ENCODE measurements around the gene OR2F2.

The OR2F2 gene

GRCh38 chr7:143909863-143910262, 25.2 kb upstream of the OR2F2 start:
- POLR2A ChIA-PET, result interaction anchor here (3.4 kb wide), 1 partner anchor 8 kb away, joined by 21 read pairs; the partner anchor contains the start of gene TCAF1
- TF ChIP-seq LEF1 (IDR thresholded peaks at IDR 0.05; ENCODE audit: borderline replicate concordance) (no peak), ELF4 (IDR thresholded peaks at IDR 0.05) (no peak), TARDBP (IDR thresholded peaks at IDR 0.05) (no peak), HDGF (IDR thresholded peaks at IDR 0.05; ENCODE audit: borderline replicate concordance) (no peak), FOXK2 (IDR thresholded peaks at IDR 0.05) (no peak), PKNOX1 (IDR thresholded peaks at IDR 0.05) (no peak), ARNT (IDR thresholded peaks at IDR 0.05) (no peak), CTBP1 (IDR thresholded peaks at IDR 0.05; ENCODE audit: borderline replicate concordance) (no peak), FOXA1 (IDR thresholded peaks at IDR 0.05) (no peak), L3MBTL2 (conservative IDR thresholded peaks at IDR 0.05) (no peak), ZNF384 (IDR thresholded peaks at IDR 0.05) (no peak), FOXM1 (IDR thresholded peaks at IDR 0.05; ENCODE audit: borderline replicate concordance) (no peak), SP1 (IDR thresholded peaks at IDR 0.05) (no peak), NFRKB (IDR thresholded peaks at IDR 0.05) (no peak), BHLHE40 (IDR thresholded peaks at IDR 0.05; ENCODE audit: borderline replicate concordance) (no peak), SUZ12 (IDR thresholded peaks at IDR 0.05) (no peak)
- no peak for DNase-seq (ENCODE audit: extremely low spot score)
- CTCF ChIA-PET, result no interaction called here

DNA sequence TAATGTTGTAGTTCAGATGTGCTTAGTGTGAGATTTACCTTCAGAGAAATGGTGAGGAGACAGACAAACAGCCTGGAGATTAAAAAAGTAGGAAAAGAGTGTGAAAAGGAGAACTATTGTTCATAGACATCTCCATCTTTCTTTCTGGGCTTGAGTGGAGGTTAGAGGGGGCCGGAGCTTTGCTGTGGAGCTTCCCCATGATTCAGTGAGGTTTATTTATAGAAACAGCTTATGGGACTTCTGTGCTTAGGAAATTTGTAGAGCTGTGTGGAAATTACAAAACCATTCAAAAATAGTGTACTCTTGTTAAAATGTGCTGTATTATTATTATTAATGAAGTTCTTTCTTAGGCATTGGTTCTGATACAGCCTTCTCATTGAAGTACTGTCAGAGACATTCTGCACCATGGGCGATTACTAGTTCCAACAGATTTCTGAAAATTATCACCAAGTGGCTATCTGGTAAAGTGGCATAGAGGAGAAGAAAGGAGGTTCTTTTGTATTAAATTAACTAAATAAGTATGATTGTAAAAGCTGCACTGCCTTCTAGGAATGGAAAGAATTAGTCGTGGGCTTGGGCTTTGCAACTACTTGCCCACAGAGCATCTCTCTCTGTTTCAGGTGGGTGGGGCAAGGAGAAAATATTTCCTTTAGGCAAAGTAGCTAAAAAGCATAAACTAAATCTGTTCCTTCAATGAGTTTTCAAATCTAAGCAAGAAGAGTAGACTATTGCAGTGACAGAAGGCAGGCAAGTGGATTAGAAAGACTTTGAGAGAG, 24.4 kb upstream of the OR2F2 start:
- no peak for DNase-seq (ENCODE audit: extremely low spot score)
- TF ChIP-seq ELF4 (IDR thresholded peaks at IDR 0.05) (no peak), FOXA1 (IDR thresholded peaks at IDR 0.05) (no peak), SP1 (IDR thresholded peaks at IDR 0.05) (no peak), LEF1 (IDR thresholded peaks at IDR 0.05; ENCODE audit: borderline replicate concordance) (no peak), ZNF384 (IDR thresholded peaks at IDR 0.05) (no peak)
- POLR2A ChIA-PET, result interaction anchor here (3.4 kb wide), 1 partner anchor 9 kb away, joined by 21 read pairs; the partner anchor contains the start of gene TCAF1
- CTCF ChIA-PET, result no interaction called here

DNA sequence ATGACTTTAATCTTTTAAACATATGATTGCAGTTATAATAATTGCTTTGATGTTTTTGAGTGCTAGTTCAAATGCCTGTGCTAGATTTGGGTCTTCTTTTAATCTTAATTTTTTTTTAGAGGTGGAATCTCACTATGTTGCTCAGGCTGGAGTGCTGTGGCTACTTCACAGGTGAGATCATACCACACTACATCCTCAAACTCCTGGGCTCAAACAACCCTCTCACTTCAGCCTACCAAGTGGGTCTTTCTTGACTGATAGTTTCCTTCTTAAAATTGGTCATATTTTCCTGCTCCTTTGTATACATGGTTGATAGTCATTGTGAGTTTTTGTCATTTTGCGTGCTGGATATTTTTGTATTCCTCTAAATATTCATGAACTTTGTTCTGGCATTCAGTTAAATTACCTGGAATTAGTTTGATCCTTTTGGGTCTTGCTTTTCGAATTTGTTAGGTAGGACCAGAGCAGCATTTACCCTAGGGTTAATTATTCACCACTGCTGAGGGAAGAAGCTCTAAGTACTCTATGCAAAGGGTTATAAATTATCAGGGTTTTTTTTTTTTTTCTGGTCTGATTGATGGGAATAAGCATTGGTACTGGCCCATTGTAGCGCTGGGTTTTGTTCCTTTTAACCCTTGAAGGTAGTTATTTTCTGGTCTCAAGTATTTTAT, 21.0 kb upstream of the OR2F2 start:
- no peak for DNase-seq (ENCODE audit: extremely low spot score)
- POLR2A ChIA-PET, result no interaction called here
- CTCF ChIA-PET, result no interaction called here
- no peak for TF ChIP-seq TARDBP (IDR thresholded peaks at IDR 0.05)
- no peak for TF ChIP-seq NFRKB (IDR thresholded peaks at IDR 0.05)
- no peak for TF ChIP-seq ELF4 (IDR thresholded peaks at IDR 0.05)
- TF ChIP-seq BHLHE40 (IDR thresholded peaks at IDR 0.05; ENCODE audit: borderline replicate concordance), result no peak
- TF ChIP-seq HDGF (IDR thresholded peaks at IDR 0.05; ENCODE audit: borderline replicate concordance), result no peak
- no peak for TF ChIP-seq ZNF384 (IDR thresholded peaks at IDR 0.05)
- no peak for TF ChIP-seq LEF1 (IDR thresholded peaks at IDR 0.05; ENCODE audit: borderline replicate concordance)
- no peak for TF ChIP-seq FOXK2 (IDR thresholded peaks at IDR 0.05)
- TF ChIP-seq SP1 (IDR thresholded peaks at IDR 0.05), result no peak
- no peak for TF ChIP-seq ARNT (IDR thresholded peaks at IDR 0.05)
- TF ChIP-seq PKNOX1 (IDR thresholded peaks at IDR 0.05), result no peak
- no peak for TF ChIP-seq FOXM1 (IDR thresholded peaks at IDR 0.05; ENCODE audit: borderline replicate concordance)
- no peak for TF ChIP-seq FOXA1 (IDR thresholded peaks at IDR 0.05)
- no peak for TF ChIP-seq L3MBTL2 (conservative IDR thresholded peaks at IDR 0.05)
- TF ChIP-seq SUZ12 (IDR thresholded peaks at IDR 0.05), result no peak
- TF ChIP-seq CTBP1 (IDR thresholded peaks at IDR 0.05; ENCODE audit: borderline replicate concordance), result no peak

DNA sequence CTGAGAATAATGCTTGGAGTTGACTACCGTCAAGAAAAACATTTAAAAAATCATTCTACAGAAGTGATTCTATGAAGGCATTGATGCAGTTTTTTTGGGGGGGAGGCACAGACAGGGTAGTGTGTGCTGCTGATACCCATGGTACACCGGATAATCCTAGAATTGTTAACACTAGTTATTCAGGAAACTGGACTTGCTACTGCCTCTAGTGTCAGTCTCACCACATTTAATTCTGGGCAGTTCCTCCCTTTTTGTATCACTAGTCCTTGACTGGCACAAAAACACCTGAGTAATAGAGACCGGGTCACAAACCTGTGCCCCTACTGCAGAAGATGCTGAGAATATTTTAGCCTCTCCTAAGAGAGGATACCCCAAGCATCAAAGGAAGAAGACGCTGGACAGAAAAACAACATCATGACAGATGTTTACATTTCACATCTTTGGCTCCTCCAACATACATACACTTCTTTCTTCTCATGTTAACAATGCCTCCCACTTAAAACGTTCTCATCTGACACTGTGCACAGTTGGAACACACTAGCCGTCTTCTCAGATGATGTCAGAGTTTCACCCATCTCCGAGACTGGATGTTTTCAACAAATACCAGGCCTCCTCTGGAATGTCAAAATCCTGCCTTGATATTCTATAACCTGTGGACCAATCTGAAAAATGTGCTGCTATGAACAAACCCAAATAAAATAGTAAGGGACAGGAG, 19.9 kb upstream of the OR2F2 start:
- DNase-seq (ENCODE audit: extremely low spot score), result no peak
- CTCF ChIA-PET, result no interaction called here
- POLR2A ChIA-PET, result no interaction called here
- no peak for TF ChIP-seq L3MBTL2 (conservative IDR thresholded peaks at IDR 0.05)
- no peak for TF ChIP-seq FOXK2 (IDR thresholded peaks at IDR 0.05)
- TF ChIP-seq SP1 (IDR thresholded peaks at IDR 0.05), result no peak
- TF ChIP-seq SUZ12 (IDR thresholded peaks at IDR 0.05), result no peak
- no peak for TF ChIP-seq HDGF (IDR thresholded peaks at IDR 0.05; ENCODE audit: borderline replicate concordance)
- TF ChIP-seq FOXA1 (IDR thresholded peaks at IDR 0.05), result no peak
- no peak for TF ChIP-seq TARDBP (IDR thresholded peaks at IDR 0.05)
- TF ChIP-seq ARNT (IDR thresholded peaks at IDR 0.05), result no peak
- TF ChIP-seq NFRKB (IDR thresholded peaks at IDR 0.05), result no peak
- no peak for TF ChIP-seq BHLHE40 (IDR thresholded peaks at IDR 0.05; ENCODE audit: borderline replicate concordance)
- TF ChIP-seq FOXM1 (IDR thresholded peaks at IDR 0.05; ENCODE audit: borderline replicate concordance), result no peak
- no peak for TF ChIP-seq LEF1 (IDR thresholded peaks at IDR 0.05; ENCODE audit: borderline replicate concordance)
- no peak for TF ChIP-seq ELF4 (IDR thresholded peaks at IDR 0.05)
- no peak for TF ChIP-seq ZNF384 (IDR thresholded peaks at IDR 0.05)
- no peak for TF ChIP-seq PKNOX1 (IDR thresholded peaks at IDR 0.05)
- TF ChIP-seq CTBP1 (IDR thresholded peaks at IDR 0.05; ENCODE audit: borderline replicate concordance), result no peak

- DNase-seq (ENCODE audit: extremely low spot score), result no peak
Observed at GRCh38 chr7:143924851-143925250, 10.2 kb upstream of the OR2F2 start.

More at GRCh38 chr7:143924851-143925250, 10.2 kb upstream of the OR2F2 start:
- POLR2A ChIA-PET, result no interaction called here
- CTCF ChIA-PET, result no interaction called here
- TF ChIP-seq ELF4 (IDR thresholded peaks at IDR 0.05) (no peak), ZNF384 (IDR thresholded peaks at IDR 0.05) (no peak), FOXA1 (IDR thresholded peaks at IDR 0.05) (no peak), SUZ12 (IDR thresholded peaks at IDR 0.05) (no peak), ARNT (IDR thresholded peaks at IDR 0.05) (no peak), FOXK2 (IDR thresholded peaks at IDR 0.05) (no peak), NFRKB (IDR thresholded peaks at IDR 0.05) (no peak), PKNOX1 (IDR thresholded peaks at IDR 0.05) (no peak), BHLHE40 (IDR thresholded peaks at IDR 0.05; ENCODE audit: borderline replicate concordance) (no peak), TARDBP (IDR thresholded peaks at IDR 0.05) (no peak), CTBP1 (IDR thresholded peaks at IDR 0.05; ENCODE audit: borderline replicate concordance) (no peak), SP1 (IDR thresholded peaks at IDR 0.05) (no peak), LEF1 (IDR thresholded peaks at IDR 0.05; ENCODE audit: borderline replicate concordance) (no peak), HDGF (IDR thresholded peaks at IDR 0.05; ENCODE audit: borderline replicate concordance) (no peak)

Measured in HEK293T (cell line).